Measurements from ENCODE around the gene KDSR. TPM values are rescaled to one million over a fixed set of nuclear protein-coding genes. Genes with fewer than 3 reads are reported as not detected.
"Not testable (repeated sequence)": the region's sequence is repeated elsewhere in the genome, so short reads cannot be mapped to it uniquely, and the experiment has no call there.

The KDSR gene
- total RNA-seq, 1 donor from 2014 or later: 31.3 TPM

DNA sequence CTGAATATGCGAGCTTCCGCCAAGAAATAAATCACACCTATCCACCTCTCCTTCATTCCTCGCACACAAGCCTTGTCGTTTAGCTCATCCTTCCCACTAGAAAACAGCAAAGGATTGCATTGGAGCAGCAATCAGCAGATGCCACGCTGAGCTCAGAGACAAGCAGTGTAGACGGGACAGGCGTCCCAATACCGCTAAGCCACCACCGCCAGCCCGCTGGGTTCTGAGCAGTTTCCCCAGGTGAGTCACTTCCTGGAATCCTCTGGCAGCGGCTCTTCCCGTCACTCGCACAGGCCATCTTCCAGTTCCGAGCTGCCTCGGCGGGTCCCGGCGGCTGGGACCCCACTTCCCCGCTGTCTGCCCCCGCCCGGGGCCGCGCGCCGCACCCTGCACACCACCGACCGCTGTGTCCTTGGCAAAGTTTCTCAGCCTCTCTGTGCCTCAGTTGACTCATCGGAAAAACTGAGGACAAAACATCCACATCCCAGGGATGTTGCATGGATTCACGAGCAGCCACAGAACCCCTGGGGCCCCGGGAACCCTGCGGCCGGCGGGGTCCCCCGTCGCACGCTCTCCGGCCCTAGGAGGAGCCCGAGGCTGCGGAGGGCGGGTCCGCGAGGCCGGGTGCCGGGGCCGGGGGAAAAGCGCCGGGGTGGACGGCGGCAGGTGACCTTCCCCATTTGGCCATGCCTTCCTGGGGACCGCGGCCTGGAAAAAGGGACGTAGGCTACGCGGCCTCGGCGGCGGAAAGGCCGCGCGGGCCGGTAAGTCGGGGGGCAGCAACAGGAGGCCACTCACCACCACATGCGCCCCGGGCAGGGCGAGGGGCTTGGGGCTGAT lies 573 bp downstream of the KDSR start:
- H3K27ac ChIP-seq (replicated peaks): peak overlapping the region; percentile 98
- TF ChIP-seq, protein P1, sequence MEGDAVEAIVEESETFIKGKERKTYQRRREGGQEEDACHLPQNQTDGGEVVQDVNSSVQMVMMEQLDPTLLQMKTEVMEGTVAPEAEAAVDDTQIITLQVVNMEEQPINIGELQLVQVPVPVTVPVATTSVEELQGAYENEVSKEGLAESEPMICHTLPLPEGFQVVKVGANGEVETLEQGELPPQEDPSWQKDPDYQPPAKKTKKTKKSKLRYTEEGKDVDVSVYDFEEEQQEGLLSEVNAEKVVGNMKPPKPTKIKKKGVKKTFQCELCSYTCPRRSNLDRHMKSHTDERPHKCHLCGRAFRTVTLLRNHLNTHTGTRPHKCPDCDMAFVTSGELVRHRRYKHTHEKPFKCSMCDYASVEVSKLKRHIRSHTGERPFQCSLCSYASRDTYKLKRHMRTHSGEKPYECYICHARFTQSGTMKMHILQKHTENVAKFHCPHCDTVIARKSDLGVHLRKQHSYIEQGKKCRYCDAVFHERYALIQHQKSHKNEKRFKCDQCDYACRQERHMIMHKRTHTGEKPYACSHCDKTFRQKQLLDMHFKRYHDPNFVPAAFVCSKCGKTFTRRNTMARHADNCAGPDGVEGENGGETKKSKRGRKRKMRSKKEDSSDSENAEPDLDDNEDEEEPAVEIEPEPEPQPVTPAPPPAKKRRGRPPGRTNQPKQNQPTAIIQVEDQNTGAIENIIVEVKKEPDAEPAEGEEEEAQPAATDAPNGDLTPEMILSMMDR (IDR thresholded peaks at IDR 0.05; ENCODE audit: borderline replicate concordance): no peak
- H3K4me3 ChIP-seq: peak overlapping the region; percentile 97
- peaks cover 45% of the 10 kb centered on the region for H3K4me1 ChIP-seq
- H3K36me3 ChIP-seq: peaks cover 16% of the 10 kb centered on the region
- H3K27me3 ChIP-seq (ENCODE audit: low read depth): no peaks in the 10 kb centered on the region
- intact Hi-C loops (cut with micrococcal nuclease): loop anchor here (10.0 kb wide), 1 partner anchor 68 kb away; no protein-coding TSS in a partner anchor
- peak; percentile 21 for DNase-seq
- H3K9me3 ChIP-seq (replicated peaks): no peaks in the 10 kb centered on the region

DNA sequence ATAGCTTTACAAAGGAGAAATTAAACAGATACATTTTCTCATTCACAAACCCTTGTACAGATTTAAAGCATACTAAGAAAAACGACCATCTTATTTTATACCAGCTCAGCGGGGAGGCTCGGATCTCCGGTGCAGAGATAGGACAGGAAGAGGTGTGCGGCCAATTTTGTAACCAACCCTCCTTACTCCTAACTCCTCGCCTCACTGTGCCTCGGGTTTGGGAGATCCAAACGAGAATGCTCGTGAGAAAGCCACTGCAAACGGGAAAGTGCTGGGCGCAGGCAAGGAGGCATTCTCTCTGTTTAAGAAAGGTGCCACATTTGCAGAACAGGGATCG lies 1.2 kb downstream of the KDSR start:
- Histone ChIP-seq H3K36me3 (peaks cover 20% of the 10 kb centered on the region), H3K27me3 (ENCODE audit: low read depth) (no peaks in the 10 kb centered on the region), H3K27ac (replicated peaks) (peak overlapping the region; percentile 98), H3K4me1 (peaks cover 45% of the 10 kb centered on the region), H3K4me3 (peak overlapping the region; percentile 97), H3K9me3 (replicated peaks) (no peaks in the 10 kb centered on the region)
- TF ChIP-seq, protein P1 (IDR thresholded peaks at IDR 0.05; ENCODE audit: borderline replicate concordance): no peak
- DNase-seq: no peak
- intact Hi-C loops (cut with micrococcal nuclease): loop anchor here (10.0 kb wide), 1 partner anchor 69 kb away; no protein-coding TSS in a partner anchor

DNA sequence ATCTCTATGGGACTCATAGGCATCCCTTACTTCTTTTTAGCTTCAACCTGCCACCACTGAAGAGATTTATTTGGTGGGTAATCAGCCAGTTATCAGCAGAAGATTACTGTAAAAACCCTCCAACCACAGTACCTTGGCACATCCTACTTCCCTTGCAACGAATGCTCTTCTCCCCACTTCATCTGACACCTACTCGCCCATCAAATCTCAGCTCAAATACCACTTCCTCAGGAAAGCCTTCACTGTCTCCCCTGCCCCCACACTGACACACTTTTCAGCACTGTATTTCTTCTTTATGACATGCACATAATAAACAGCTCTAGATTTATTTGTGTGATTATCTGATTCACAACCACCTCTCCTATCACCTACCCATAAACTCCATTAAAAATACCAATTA lies 3.1 kb downstream of the KDSR start:
- H3K9me3 ChIP-seq (replicated peaks): no peaks in the 10 kb centered on the region
- DNase-seq: no peak
- H3K4me1 ChIP-seq: peaks cover 44% of the 10 kb centered on the region
- TF ChIP-seq, protein P1 (IDR thresholded peaks at IDR 0.05; ENCODE audit: borderline replicate concordance): no peak
- H3K4me3 ChIP-seq: no peak overlapping the region
- no peak overlapping the region for H3K27ac ChIP-seq (replicated peaks)
- peaks cover 32% of the 10 kb centered on the region for H3K36me3 ChIP-seq
- intact Hi-C loops (cut with micrococcal nuclease): loop anchor here (10.0 kb wide), 1 partner anchor 71 kb away; no protein-coding TSS in a partner anchor
- no peaks in the 10 kb centered on the region for H3K27me3 ChIP-seq (ENCODE audit: low read depth)

DNA sequence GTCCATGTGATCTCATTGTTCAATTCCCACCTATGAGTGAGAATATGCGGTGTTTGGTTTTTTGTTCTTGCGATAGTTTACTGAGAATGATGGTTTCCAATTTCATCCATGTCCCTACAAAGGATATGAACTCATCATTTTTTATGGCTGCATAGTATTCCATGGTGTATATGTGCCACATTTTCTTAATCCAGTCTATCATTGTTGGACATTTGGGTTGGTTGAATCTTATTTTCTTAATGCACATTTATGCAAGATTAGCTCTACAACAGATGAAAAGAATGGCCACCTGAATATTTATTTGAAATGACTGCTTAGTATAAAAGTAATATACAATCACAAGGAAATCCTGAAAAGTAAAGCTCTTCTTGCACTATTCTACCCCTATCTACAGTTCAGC lies 3.6 kb downstream of the KDSR start:
- Histone ChIP-seq H3K36me3 (peaks cover 38% of the 10 kb centered on the region), H3K4me1 (peaks cover 39% of the 10 kb centered on the region)
- not testable (repeated sequence) for H3K9me3 ChIP-seq (replicated peaks); H3K4me3 ChIP-seq; DNase-seq; H3K27me3 ChIP-seq (ENCODE audit: low read depth); H3K27ac ChIP-seq (replicated peaks)
- intact Hi-C loops (cut with micrococcal nuclease): loop anchor here (10.0 kb wide), 1 partner anchor 71 kb away; no protein-coding TSS in a partner anchor

DNA sequence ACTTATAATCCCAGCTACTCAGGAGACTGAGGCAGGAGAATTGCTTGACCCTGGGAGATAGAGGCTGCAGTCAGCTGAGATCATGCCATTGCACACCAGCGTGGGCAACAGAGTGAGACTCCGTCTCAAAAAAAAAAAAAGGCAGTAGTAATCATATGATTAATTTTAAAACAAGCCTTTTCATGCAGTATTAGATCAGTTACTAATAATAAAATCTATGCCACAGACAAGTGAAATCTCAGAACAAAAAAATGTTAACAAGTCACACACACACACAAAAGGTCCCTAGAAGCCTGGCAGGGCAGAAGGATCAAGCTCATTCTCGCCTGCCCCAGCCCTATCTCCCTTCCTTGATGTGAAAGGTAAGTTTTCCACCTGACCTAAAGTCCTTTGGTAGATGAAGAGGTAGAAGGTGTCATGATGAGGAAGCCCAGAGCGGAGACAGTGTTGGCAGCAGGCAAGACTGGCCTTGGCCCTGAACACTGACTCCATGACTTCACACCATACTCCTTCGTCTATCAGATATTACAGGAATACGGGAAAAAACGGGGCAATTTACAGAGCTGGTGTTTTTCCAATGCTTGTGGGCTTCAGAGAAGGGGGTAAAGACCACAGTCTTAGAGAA lies 10.6 kb downstream of the KDSR start:
- Histone ChIP-seq H3K27ac (replicated peaks) (peak overlapping the region; percentile 69), H3K4me3 (no peak overlapping the region), H3K4me1 (peaks cover 17% of the 10 kb centered on the region), H3K9me3 (replicated peaks) (no peaks in the 10 kb centered on the region), H3K36me3 (peaks cover 83% of the 10 kb centered on the region), H3K27me3 (ENCODE audit: low read depth) (no peaks in the 10 kb centered on the region)
- intact Hi-C loops (cut with micrococcal nuclease): no loop called here
- DNase-seq: no peak
- TF ChIP-seq, protein P1 (IDR thresholded peaks at IDR 0.05; ENCODE audit: borderline replicate concordance): no peak

DNA sequence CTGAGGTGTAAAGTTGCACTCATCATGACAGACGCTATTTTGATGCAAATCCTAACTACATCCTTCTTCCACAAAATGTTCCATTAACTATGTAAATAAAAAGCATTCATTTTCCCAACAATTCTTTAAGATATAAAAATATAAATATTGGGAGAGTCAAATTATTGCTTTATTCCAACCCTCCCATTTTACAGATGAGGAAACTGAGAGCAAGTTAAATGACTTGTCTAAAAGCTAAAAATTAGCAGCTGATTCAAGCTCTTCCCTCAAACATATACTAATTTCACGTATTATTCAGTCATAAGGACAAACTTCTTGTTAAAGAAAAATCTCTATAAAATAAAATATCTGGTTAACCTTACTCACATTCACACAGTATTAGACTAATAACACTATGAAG lies 16.8 kb downstream of the KDSR start:
- intact Hi-C loops (cut with micrococcal nuclease): no loop called here
- Histone ChIP-seq H3K27ac (replicated peaks) (no peak overlapping the region), H3K27me3 (ENCODE audit: low read depth) (no peaks in the 10 kb centered on the region), H3K4me3 (no peak overlapping the region), H3K9me3 (replicated peaks) (no peaks in the 10 kb centered on the region), H3K36me3 (peaks cover 98% of the 10 kb centered on the region), H3K4me1 (peaks cover 20% of the 10 kb centered on the region)
- no peak for DNase-seq
- TF ChIP-seq, protein P1 (IDR thresholded peaks at IDR 0.05; ENCODE audit: borderline replicate concordance): no peak

Data from left ventricle myocardium inferior (tissue), 1 donor.